Thyroid gland (tissue), 4 donors: ENCODE results near the gene CCDC71L. TPM values are rescaled to one million over a fixed set of nuclear protein-coding genes. Genes with fewer than 3 reads are reported as not detected.

Experiments used
- DNase-seq, 2 donors: peaks; one replicate each; pipeline ENCODE4 v3.0.0-alpha.2; 2019
- H3K27ac ChIP-seq, 3 donors: fragments of 200-600 bp; sonication (generic); 1 replicate in 2 of 3; 2 replicates in 1 of 3; pipeline ENCODE4 v1.5.1; 2016 to 2019; ENCODE audit warnings: mild to moderate bottlenecking in 1 of 3, moderate library complexity in 1 of 3
- H3K27me3 ChIP-seq: fragments of 200-600 bp; sonication (generic); one replicate; pipeline ENCODE4 v1.5.1; 2019
- H3K36me3 ChIP-seq, 2 donors: fragments of 200-600 bp; sonication (generic); one replicate each; pipeline ENCODE4 v1.5.1; 2016 to 2019
- H3K4me1 ChIP-seq, 2 donors: fragments of 200-600 bp; sonication (generic); one replicate each; pipeline ENCODE4 v1.5.1; 2017 to 2019
- H3K4me3 ChIP-seq, 3 donors: fragments of 200-600 bp; sonication (generic); replicated peaks in 1 of 3; 1 replicate in 2 of 3; 2 replicates in 1 of 3; pipeline ENCODE4 v1.5.1; 2016; ENCODE audit warnings: mild to moderate bottlenecking in 1 of 3
- H3K9me3 ChIP-seq: fragments of 200-600 bp; sonication (generic); one replicate; pipeline ENCODE4 v1.5.1; 2017
- POLR2A ChIP-seq, 2 donors: fragments of 450-650 bp; IDR thresholded peaks; one replicate each; pipeline ENCODE4 v1.6.1; 2017; ENCODE audit warnings: antibody characterized with exemption in 2 of 2, mild to moderate bottlenecking in 2 of 2, moderate library complexity in 1 of 2
- WGBS, 2 donors: methylation state at CpG; one replicate each; pipeline ENCODE4 v1.1.5; 2017; 5-methylcytosine and 5-hydroxymethylcytosine counted together
- intact Hi-C: fragments of 100-400 bp; cut with DNase I; formaldehyde crosslinking; loops from one replicate; pipeline ENCODE4 v1.15.1; 2023
- total RNA-seq, 4 donors: library from RNA; depleted of rRNA; stranded (reverse); fragments of >200 nt; gene quantifications; one replicate each; pipeline ENCODE4 v1.2.3, GENCODE V29; 2016
- TF ChIP-seq, protein P1 (sequence below), 6 experiments: fragments of 200-600 bp in 3 of 6; fragments of 450-650 bp in 3 of 6; sonication (generic) in 3 of 6; IDR thresholded peaks; one replicate each; pipeline ENCODE4 v1.5.1; 2016 to 2019; ENCODE audit warnings: antibody characterized with exemption in 6 of 6, mild to moderate bottlenecking in 2 of 6, inconsistent platforms in 1 of 6, moderate library complexity in 1 of 6

CCDC71L gene
- total RNA-seq, 4 donors from 2014 or later, result 19.9 to 33.5 (median 27.2) TPM

- WGBS, 2 donors, result 96 to 97% methylated on average over 5 of the region's 5 CpGs
- H3K4me3 ChIP-seq, result no peak overlapping the region
- H3K36me3 ChIP-seq, result no peaks in the 10 kb centered on the region
- H3K4me1 ChIP-seq, result peaks cover 21 to 26% of the 10 kb centered on the region in 2 donors
- H3K27me3 ChIP-seq, result no peaks in the 10 kb centered on the region
- H3K27ac ChIP-seq, result no peak overlapping the region
- no peaks in the 10 kb centered on the region for H3K9me3 ChIP-seq
- no peak for TF ChIP-seq POLR2A (IDR thresholded peaks at IDR 0.05)
- TF ChIP-seq, protein P1, sequence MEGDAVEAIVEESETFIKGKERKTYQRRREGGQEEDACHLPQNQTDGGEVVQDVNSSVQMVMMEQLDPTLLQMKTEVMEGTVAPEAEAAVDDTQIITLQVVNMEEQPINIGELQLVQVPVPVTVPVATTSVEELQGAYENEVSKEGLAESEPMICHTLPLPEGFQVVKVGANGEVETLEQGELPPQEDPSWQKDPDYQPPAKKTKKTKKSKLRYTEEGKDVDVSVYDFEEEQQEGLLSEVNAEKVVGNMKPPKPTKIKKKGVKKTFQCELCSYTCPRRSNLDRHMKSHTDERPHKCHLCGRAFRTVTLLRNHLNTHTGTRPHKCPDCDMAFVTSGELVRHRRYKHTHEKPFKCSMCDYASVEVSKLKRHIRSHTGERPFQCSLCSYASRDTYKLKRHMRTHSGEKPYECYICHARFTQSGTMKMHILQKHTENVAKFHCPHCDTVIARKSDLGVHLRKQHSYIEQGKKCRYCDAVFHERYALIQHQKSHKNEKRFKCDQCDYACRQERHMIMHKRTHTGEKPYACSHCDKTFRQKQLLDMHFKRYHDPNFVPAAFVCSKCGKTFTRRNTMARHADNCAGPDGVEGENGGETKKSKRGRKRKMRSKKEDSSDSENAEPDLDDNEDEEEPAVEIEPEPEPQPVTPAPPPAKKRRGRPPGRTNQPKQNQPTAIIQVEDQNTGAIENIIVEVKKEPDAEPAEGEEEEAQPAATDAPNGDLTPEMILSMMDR (IDR thresholded peaks at IDR 0.05), result no peak
- no peak for DNase-seq
- intact Hi-C loops, result no loop called here
Observed at GRCh38 chr7:106655703-106656498, 5.1 kb downstream of the CCDC71L start.

- no peak for DNase-seq
- H3K27me3 ChIP-seq, result no peaks in the 10 kb centered on the region
- H3K4me3 ChIP-seq, result no peak overlapping the region
- WGBS, 2 donors, result 79% methylated on average over 2 of the region's 2 CpGs
- no peak overlapping the region for H3K27ac ChIP-seq
- intact Hi-C loops, result no loop called here
- TF ChIP-seq, protein P1 (IDR thresholded peaks at IDR 0.05), result no peak
- TF ChIP-seq POLR2A (IDR thresholded peaks at IDR 0.05), result no peak
- H3K4me1 ChIP-seq, result peaks cover 13 to 17% of the 10 kb centered on the region in 2 donors
- no peaks in the 10 kb centered on the region for H3K9me3 ChIP-seq
- no peaks in the 10 kb centered on the region for H3K36me3 ChIP-seq
Observed at GRCh38 chr7:106653488-106653887, 7.5 kb downstream of the CCDC71L start.

GRCh38 chr7:106652909-106653308, 8.0 kb downstream of the CCDC71L start:
- Histone ChIP-seq H3K27ac (no peak overlapping the region), H3K9me3 (no peaks in the 10 kb centered on the region), H3K36me3 (no peaks in the 10 kb centered on the region), H3K4me1 (peaks cover 11 to 12% of the 10 kb centered on the region in 2 donors), H3K4me3 (no peak overlapping the region), H3K27me3 (no peaks in the 10 kb centered on the region)
- DNase-seq, result no peak
- intact Hi-C loops, result no loop called here
- no peak for TF ChIP-seq POLR2A (IDR thresholded peaks at IDR 0.05)
- TF ChIP-seq, protein P1 (IDR thresholded peaks at IDR 0.05), result no peak
- 65 to 73% methylated on average over 2 of the region's 2 CpGs for WGBS, 2 donors

DNA sequence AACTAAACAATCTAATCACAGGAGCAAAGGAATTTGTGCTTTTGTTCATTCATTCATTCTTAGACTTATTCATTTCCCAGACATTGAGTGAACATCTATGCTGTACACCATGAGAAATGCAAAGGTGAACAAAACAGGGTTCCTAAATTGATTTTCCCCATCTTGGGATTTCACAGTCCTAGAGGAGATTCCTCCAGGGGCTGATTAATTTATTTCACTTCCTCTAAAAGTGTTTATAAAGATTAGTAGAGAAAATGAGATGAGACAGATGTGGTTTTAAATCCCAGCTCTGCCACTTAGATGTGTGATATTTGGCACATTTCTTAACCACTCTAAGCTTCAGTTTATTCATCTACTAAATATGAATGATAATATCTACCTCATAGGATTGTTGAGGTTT, 8.9 kb downstream of the CCDC71L start:
- H3K9me3 ChIP-seq, result no peaks in the 10 kb centered on the region
- no peak overlapping the region for H3K4me3 ChIP-seq
- no peak for TF ChIP-seq POLR2A (IDR thresholded peaks at IDR 0.05)
- TF ChIP-seq, protein P1 (IDR thresholded peaks at IDR 0.05), result no peak
- DNase-seq, result no peak
- H3K4me1 ChIP-seq, result peaks cover 4 to 5% of the 10 kb centered on the region in 2 donors
- no peaks in the 10 kb centered on the region for H3K27me3 ChIP-seq
- intact Hi-C loops, result no loop called here
- no peaks in the 10 kb centered on the region for H3K36me3 ChIP-seq
- no peak overlapping the region for H3K27ac ChIP-seq

GRCh38 chr7:106646256-106646655, 14.7 kb downstream of the CCDC71L start:
- Histone ChIP-seq H3K4me1 (no peaks in the 10 kb centered on the region), H3K9me3 (no peaks in the 10 kb centered on the region), H3K27ac (no peak overlapping the region), H3K36me3 (no peaks in the 10 kb centered on the region), H3K27me3 (no peaks in the 10 kb centered on the region), H3K4me3 (no peak overlapping the region)
- no peak for TF ChIP-seq POLR2A (IDR thresholded peaks at IDR 0.05)
- TF ChIP-seq, protein P1 (IDR thresholded peaks at IDR 0.05), result no peak
- intact Hi-C loops, result no loop called here
- DNase-seq, result no peak
- WGBS, 2 donors, result 82 to 95% methylated on average over 1 of the region's 1 CpG
